Stimulated activated naive CD4-positive, alpha-beta T cell (primary cell): ENCODE results near the gene GPR65.
"Not testable (repeated sequence)": the region's sequence is repeated elsewhere in the genome, so short reads cannot be mapped to it uniquely, and the experiment has no call there.

Experiments
- DNase-seq, 6 experiments: peaks; one replicate each; lab custom pipeline; 2025; lab: John Stamatoyannopoulos, UW

The GPR65 gene

DNA sequence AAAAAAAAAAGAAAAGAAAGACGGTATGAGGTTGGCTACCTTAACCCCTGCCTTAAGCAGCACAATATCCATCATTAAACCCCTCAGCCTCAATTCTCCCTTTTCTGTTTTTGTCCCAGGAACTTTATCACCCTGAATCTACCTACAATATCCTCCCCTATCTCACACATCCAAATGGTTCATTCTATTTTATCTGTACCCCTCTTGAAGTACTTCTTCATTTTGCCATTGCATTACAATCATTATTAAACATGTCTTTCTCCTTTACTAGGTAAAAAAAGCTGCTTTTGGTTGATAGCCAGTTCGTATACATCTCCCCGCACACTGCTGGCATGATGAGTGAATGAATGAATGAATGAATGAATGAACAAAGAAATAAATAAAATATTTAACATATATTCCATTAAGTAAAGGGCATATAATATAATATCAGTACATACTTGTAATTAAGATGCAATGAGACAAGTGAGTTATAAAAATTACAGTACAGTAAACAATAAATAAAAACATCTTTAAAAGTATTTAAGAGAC is 364 bp upstream of the GPR65 start:
- DNase-seq: no peak

- peak; percentile 27 to 85 (median 62) for DNase-seq
Measured at GRCh38 chr14:88005978-88006851, 1.3 kb downstream of the GPR65 start.

GRCh38 chr14:88007608-88008007 is 2.7 kb downstream of the GPR65 start:
- peak in 1 of 6 experiments; percentile 16 for DNase-seq

- DNase-seq: no peak
Measured at GRCh38 chr14:88008039-88008742, 3.3 kb downstream of the GPR65 start.

DNA sequence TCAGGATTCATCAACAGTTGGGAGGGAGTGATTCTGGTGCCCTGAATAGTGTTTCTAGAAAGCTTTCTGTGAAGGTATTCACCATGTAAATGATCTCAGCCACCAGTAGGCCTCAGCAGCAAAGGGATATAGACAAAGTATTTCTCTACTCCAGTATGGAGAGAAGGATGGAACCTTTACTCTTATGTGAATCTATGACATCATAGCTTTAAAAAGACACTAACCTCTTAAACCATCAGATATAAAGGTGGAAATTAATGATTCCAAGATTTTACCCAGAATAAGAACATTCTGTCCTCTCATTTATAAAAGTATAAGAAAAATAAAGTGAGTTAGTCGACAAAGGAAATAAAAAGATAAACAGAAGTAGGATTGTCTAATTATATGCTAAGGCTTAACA is 4.6 kb downstream of the GPR65 start:
- no peak for DNase-seq

GRCh38 chr14:88010331-88010730 is 5.4 kb downstream of the GPR65 start:
- DNase-seq: no peak

DNA sequence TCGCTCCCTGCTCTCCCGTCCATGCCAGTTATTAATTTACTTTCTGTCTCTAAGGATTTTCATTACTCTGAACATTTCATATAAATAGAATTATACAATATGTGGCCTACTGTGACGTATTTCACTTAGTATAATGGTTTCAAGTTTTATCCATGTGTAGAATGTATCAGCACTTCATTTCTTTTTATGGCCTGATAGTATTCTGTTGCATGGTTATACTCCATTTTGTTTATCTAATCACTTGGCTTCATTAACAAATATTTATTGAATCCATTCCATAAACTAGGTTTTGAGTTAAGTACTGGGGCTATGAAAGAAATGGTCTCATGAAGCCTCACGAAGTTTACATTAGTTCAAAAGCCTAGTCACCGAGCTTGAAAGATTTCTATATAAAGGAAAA is 7.6 kb downstream of the GPR65 start:
- DNase-seq: no peak

DNA sequence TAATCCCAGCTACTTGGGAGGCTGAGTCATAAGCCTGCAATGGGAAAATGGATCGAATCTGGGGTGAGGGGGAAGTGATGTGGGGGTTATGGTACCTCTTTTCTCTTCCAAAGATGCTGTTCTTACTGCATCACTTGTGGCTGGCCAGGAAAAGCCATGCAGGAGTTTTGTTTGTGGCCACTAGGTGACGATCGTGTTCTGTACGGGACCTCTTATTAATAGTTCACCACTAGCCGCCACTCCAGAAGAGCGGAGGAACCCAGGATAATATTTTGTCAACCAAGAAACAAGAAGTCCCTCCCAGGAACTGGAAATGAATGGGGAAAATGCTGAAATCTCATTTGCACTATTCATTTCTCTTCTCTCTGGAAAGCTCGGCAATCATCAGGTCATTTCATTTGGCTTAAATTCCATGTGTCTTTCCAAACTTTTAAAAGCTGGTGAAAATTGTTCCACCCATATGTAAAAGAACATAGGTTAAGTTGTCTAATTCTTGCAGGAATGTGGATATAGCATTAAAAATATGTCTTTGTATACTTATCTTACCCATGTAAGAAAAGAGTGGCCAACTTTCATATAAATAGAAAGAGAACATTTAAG is 8.9 kb downstream of the GPR65 start:
- peak in 1 of 6 experiments; percentile 9 for DNase-seq

DNA sequence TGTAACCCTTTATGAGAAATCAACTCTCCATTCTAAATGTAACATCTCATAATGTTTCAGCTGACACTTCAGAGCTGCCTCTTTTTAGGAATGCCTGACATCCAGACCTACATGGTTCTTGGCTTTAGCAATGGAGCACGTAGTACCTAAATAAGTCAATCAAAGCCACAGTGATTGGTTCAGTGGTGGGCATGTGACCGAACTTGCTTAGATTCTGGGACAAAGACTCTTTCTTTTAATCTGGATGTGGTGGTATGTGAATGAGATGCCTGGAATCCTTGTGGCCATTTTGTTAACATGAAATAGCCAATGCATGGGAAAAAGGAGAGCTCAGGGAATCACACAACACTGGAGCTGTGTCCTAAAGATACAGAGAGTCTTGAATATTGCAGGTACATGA is 11.8 kb downstream of the GPR65 start:
- DNase-seq: no peak

DNA sequence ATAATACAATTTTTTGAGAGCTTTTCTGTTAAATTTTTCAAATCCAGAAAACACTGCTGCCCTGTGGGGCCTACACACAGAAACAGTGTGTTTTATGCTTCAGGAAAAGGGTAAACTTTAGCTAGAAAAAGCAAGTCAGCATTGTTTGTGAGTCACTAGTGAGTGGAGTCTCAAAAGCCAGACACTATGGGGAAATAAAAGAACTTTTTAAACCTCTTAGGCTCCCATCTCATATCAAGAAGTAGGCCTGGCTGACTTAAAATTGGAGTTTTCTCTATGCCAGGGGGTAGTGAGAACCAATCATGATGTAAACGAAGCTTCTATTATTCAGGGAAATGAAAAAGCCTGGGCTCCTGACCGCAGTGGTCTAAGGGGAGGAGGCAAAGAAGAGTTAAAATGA is 12.6 kb downstream of the GPR65 start:
- DNase-seq: no peak

GRCh38 chr14:88023658-88024187 is 18.8 kb downstream of the GPR65 start:
- peak in 2 of 6 experiments; percentile 3 to 11 for DNase-seq

DNA sequence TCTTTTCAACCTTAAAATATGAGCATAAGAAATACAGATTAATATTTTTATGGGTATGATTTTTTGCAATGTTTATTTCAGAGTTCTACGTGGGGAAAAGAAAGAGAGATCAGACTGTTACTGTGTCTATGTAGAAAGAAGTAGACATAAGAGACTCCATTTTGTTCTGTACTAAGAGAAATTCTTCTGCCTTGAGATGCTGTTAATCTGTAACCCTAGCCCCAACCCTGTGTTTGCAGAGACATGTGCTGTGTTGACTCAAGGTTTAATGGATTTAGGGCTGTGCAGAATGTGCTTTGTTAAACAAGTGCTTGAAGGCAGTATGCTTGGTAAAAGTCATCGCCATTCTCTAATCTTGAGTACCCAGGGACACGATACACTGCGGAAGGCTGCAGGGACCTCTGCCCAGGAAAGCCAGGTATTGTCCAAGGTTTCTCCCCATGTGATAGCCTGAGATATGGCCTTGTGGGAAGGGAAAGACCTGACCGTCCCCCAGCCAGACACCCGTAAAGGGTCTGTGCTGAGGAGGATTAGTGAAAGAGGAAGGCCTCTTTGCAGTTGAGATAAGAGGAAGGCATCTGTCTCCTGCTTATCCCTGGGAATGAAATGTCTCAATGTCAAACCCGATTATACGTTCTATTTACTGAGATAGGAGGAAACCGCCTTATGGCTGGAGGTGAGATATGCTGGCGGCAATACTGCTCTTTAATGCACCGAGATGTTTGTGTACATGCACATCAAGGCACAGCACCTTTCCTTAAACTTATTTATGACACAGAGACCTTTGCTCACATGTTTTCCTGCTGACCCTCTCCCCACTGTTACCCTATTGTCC is 19.5 kb downstream of the GPR65 start:
- not testable (repeated sequence) for DNase-seq

DNA sequence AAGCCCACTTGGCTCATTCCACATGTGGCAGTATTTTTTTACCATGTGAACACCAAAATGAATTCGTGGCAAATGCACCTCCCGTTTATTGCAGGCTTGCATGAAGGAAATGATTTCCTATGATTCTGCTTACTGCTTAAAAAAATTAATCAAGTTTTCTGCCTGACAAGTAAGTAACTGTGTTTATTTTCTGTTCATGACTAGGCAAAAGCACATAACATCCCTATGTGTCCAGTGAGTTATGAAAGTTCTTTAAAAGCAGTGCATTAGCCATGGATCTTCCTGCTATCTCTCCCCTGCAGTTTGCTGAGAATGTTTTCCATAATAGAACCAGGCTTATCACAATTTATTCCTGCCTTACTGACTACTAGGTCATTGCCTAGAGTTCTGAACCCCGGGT is 20.4 kb downstream of the GPR65 start:
- no peak for DNase-seq

DNA sequence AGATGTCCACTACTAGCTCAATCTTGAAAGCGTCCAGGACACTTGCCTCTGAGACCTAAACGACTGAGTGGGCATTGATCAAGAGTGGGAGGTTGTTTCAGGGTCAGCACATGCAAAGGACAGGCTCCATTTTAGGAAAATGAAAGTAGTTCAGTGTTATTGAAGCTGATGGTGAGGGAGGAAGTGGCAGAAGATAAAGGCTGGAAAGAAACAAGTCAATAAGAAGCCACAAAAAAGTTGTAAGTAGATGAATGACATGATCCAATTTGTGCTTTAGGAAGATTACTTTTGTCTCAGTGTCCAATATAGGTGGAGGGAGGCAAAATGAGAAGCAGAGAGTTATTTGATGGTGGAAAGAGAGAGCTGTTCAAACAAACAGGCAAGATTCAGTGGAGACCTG is 22.0 kb downstream of the GPR65 start:
- DNase-seq: peak in 3 of 6 experiments; percentile 31 to 44 (median 32)

DNA sequence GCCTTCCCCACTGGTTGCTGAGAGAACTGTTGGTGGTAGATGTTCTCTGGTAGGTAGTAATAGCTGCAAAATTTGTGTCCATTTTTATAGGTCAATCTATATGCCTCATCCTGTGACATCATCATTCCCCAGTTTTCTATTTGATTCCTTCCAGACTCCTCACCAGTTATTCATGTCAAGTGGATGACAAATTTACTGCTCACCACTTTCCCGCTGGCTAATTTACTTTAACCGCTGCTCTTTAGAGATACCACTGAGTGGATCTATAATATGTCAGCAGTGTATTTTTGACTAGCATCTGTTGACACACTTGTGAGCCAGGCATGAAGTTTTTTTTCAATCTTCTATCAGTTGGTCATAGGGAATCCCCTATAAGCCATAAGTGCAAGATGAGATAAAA is 24.6 kb downstream of the GPR65 start:
- DNase-seq: no peak

- DNase-seq: peak in 2 of 6 experiments; percentile 6 to 7
Measured at GRCh38 chr14:88030079-88030478, 25.1 kb downstream of the GPR65 start.

DNA sequence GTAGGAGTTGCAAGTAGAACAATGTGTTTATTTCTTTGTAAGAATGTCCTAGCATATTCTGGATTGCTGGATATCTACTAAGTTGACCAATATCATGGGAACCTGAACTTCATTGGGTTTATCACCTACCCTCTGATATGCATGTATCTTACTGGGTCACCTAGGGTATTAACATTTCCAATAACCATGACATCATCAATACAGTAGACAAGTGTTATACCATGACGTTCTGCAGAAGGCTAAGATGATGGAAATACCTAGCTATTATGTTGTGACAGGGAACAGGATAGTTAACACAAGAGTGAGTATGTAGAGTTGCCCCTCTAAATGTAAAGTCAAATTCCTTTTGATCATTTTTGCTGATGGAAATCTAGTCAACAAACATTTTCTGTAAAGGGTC is 26.0 kb downstream of the GPR65 start:
- DNase-seq: no peak

- DNase-seq: no peak
Measured at GRCh38 chr14:88032373-88032772, 27.4 kb downstream of the GPR65 start.

DNA sequence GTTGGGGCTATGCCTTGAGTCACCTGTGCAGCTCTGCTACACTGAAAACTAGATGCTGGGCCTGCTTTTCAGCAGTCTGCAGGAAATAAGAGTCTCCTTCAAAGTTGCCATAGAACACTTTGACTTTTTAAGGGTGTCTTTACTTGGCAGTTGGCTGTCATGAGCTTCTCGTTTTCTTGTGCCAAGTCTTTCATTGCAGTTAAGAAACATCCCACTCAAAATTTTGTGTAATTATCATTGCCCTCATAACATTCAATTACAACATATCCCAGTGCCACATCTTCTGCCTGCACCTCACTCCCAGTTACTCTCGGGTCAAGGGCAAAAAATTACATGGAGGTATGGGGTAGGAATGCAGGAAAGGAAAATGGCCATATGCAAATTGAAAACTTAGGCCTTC is 29.1 kb downstream of the GPR65 start:
- DNase-seq: no peak

- DNase-seq: no peak
Measured at GRCh38 chr14:88036422-88036821, 31.5 kb downstream of the GPR65 start.

GRCh38 chr14:88037325-88037724 is 32.4 kb downstream of the GPR65 start:
- no peak for DNase-seq
